NCI-H1436 treated with DMSO at 0.1 percent for 48 hours (cell line): ENCODE data around the gene XIRP2.
"Not testable (repeated sequence)": the region's sequence is repeated elsewhere in the genome, so short reads cannot be mapped to it uniquely, and the experiment has no call there.

Experiments used
- DNase-seq: peaks from one replicate; lab custom pipeline; 2025; lab: John Stamatoyannopoulos, UW

Gene XIRP2

DNA sequence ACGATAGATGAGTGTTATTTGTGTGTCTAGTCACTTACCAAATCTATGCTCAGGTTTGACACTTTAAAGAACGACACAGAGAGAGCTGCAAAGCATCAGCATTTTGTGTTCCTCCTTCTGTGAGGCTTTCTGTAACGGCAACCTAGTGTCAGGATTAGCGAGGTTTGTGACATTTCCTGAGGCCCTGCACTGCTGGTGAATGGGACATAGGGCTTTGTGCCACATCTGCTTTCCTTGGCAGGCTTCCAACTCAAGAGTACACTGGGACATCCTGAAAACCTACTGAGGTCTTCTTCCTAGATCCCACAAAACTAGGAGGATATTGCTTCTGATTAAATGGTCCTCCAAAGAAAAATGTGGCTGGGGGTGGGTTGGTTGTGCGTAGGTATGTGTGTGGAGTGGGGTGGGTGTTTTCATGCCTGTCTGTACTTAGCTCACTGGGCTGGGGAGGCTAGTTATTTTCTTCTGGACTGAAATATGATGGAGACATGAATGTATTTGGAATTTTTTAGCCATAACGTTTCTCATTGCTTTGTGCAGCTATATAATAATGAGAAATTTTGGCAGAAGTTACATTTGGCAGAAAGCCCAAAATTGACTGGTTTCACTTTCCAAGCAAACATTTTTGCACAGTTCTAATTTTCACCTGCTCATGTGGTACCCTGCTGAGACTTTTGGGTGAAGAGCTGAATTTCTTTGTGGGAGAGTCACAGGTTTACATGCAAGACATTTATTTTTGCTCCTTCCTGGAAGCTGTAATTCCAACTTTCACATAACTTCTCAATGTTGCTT is 308.4 kb downstream of the XIRP2 start:
- no peak for DNase-seq

DNA sequence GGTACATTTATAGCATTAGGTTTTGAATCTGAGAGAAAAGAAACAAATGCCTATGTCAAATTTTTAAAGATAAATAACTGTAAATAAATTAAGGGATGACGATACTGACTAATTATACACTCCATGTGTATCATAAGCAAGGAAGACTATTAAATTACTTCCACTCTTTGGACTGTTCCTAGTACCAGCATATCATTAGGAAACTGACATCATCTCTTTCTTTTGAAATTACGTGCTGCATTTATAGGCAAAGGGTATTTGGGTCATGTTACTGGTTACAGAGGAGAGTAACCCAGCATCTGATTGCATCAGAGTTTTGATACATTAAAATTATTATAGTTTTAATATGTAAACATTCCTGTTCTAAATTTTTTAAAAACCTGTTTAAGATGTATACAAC is 309.7 kb downstream of the XIRP2 start:
- DNase-seq: no peak

DNA sequence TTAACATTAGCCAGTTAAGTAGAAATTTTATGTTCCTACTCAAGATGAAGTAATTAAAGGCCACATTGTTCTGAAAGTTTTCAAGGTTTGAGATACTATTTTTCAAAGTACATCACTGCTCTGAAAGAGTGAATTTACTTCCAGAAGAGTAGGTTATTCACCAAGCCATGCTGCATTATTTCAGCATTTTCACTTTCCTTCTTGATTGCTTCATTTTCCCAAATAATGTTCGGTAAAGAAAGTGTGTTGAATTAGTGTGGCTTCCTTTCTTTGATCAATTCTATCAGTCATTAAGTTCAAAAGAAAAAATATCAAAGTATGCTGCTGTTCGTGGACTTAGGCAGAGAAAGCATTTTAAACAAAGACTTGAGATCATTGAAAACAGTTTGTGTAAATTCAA is 310.3 kb downstream of the XIRP2 start:
- DNase-seq: no peak

DNA sequence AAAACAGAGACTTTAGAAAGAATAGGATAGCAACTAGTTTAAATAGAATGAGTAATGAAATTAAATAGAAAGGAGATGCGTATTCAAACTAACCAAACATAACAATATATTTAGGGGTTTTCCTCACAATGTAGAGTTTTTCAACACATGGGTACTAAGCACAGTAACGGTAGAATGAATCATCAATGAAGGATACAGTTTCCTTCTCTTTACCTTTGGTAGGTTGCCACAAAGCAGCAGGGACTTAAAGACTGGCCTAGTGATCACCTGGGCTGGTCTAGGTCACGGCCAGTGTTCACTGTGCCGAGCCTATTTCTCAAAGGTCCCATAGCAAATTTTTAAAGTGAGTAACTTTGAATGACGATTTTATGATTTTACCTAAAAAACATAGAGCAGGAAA is 311.7 kb downstream of the XIRP2 start:
- no peak for DNase-seq

DNA sequence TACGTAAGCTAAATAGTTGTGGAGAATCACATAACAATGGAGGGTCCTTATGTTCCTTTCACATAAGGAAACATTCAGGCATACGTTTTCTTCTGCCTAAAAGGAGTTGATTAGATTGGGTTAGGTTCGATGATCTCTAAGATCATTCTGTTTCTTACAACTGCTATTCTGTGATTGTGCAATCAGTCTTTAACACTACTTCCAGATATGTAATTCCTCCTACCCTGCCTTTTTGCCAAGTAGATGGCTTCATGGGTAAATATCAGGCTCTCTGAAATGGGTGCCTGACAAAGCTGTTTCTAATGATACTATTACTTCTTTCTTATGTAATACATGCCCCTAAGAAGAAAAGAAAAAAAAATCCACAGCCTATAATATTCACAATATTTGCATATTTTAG is 321.5 kb downstream of the XIRP2 start:
- no peak for DNase-seq

DNA sequence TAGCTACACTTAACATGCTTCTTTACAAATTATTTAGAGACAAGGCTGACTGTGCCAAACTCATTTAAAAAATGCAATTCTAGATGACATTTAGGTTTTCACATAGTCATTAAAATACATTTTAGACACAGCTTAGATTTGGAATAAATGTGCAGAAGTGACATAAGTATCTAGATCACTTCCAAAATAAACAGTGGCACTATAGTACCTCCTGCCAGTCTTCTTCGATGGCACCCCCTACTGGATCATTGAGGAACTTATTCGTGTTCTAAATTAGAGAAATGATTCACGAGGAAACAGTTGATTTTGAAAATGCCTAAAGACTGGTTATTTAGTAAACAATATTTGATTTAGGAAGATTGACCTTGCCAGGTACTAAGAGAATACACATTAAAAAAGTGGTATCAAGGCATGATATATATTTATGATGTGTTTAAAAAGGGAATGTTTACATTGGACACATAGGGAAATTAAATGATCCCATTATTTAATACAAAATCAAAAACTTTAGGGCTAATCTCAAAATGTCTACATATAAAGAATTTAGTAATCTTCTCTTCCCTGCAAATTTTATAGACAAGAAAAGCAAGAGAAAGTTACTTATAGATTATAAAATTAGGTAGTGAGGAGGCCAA is 323.9 kb downstream of the XIRP2 start:
- DNase-seq: no peak

DNA sequence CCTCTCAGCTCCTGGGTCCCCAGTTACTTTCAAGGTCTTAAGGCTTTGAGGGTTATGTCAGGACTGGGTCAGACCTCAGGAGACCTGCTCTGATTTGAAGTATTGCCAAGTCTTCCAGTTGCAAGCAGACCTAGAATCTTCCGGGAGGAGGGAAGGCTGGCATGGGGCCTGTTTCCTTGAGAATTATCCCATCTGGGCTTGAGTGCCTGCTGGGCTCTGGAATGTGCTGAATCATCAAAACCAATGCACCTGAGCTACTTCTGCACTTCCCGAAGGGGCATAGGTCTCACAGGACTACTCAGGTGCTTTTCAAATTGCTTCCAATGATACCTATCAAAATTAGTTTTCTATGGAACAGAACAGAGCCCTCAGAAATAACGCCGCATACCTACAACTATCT is 327.3 kb downstream of the XIRP2 start:
- no peak for DNase-seq

DNA sequence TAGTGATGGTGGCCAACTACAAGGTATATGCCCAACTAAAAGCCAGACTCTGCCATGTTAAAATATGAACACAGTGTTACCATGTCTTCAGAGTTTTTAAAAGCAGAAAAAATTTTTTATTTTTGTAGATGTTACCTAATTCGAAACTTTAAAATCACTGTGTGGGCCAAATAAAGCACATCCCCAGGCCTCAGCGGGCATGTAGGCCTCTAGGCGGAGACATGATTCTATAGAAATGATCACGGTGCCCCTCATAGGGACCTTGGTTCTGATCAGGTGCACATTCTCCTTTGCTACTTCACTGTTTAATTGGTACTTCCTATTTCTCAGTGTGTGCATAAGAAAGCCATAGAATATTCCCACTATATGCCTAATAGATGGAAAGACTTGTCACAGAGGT is 349.2 kb downstream of the XIRP2 start:
- DNase-seq: no peak

DNA sequence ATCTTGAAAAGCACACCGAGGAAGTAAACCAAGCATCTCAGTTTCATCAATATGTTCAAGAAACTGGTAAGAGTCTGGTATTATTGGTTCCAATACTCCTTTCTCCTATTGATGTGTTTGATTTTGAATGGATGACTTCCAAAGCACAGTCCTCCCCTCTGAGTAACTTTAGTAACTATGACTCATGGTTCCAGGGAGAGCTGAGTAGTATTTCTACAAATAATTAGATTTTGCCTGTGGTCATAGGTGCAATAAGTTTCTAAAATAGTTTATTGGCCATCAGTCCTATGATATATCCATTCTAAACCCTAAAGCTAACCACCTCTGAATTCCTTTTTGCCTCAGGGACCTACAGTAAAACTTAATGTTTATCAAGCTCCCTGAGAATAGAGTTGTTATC is 352.4 kb downstream of the XIRP2 start:
- no peak for DNase-seq

DNA sequence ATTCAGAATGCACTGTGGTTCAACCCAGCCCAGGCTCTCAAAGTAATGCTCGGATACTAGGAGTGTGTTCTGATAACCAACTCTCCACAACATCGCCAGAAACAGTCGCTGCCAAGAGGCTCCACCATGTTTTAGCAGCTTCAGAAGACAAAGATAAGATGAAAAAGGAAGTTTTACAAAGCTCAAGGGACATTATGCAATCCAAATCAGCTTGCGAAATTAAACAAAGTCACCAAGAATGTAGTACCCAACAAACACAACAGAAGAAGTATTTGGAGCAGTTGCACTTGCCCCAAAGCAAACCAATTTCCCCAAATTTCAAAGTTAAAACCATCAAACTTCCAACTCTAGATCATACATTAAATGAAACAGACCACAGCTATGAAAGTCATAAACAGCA is 360.9 kb downstream of the XIRP2 start:
- no peak for DNase-seq

DNA sequence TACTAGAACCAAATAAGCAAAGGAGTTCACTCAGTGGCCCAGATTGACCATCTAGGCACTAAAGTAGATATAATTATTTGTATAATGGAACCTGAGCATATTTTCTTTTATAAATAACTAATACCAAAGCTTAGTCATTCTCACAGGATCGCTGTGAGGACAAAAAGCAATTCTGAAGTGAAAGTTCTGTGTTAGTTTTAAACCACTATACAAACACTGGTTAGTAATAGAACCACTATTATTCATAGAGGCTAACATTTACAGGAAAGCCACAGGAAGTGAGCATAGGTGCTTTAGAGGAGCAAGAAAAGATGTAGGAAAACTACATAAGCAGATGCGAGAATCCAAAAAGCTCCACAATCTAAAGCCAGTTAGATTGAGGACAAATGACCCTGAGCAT is 364.7 kb downstream of the XIRP2 start:
- no peak for DNase-seq

DNA sequence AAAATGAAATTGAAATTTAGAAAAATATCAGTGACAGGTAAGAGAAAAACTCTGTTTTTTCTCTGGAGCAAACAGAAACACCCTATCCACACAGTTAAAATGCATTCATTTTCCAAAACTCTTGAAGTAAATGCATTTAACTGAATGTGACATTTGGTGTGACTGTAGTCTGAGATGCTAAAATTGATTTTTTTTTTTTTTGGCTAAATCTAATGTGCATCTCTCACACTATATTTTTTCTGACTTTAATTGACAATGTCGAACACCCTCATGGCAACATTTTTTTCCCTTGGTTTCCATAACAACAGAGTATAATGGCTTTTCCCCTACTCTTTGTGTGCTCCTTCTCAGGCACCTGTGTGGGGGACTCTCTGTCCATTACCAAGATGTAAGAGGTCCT is 366.4 kb downstream of the XIRP2 start:
- no peak for DNase-seq

DNA sequence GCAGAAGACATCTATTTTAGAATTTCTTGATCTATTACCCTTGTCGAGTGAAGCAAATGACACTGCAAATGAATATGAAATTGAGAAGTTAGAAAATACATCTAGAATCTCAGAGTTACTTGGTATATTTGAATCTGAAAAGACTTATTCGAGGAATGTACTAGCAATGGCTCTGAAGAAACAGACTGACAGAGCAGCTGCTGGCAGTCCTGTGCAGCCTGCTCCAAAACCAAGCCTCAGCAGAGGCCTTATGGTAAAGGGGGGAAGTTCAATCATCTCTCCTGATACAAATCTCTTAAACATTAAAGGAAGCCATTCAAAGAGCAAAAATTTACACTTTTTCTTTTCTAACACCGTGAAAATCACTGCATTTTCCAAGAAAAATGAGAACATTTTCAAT is 370.4 kb downstream of the XIRP2 start:
- no peak for DNase-seq

DNA sequence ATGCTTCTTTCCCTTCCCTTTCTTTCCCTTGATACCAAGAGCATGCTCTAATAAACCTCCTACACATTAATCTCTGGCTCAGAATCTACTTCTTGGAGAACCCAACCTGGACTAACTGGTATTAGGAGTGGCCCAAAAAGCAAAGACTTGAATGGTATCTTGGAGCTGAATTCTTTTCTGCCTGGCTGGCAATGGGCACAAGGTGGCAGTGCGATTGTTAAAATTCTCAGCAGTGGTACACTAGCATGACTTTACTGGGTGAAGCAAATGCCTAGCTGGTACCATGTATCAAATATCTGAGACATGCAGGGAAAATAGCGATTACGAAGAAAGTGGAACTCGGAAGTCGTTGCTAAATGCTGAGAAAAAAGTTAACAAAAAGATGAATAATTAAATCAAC is 376.1 kb downstream of the XIRP2 start:
- no peak for DNase-seq

DNA sequence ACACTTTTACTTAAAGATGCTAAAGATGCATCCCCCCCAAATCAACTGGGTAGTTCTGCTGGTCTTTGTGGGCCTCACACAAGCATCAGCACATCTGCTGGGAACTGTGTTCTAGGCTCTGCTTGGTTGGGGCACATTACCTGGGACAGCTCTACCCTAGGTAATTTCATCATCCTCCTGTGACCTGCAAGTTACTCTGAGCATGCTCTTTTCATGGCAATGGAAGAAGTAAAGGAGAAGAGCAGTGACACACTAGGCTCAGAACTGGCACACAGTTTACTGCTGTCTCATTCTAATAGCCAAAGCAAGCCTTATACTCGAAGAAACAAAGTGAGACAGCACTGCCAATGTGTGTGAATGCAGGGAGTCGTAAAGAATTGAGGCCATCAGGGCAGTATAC is 376.7 kb downstream of the XIRP2 start:
- DNase-seq: no peak

DNA sequence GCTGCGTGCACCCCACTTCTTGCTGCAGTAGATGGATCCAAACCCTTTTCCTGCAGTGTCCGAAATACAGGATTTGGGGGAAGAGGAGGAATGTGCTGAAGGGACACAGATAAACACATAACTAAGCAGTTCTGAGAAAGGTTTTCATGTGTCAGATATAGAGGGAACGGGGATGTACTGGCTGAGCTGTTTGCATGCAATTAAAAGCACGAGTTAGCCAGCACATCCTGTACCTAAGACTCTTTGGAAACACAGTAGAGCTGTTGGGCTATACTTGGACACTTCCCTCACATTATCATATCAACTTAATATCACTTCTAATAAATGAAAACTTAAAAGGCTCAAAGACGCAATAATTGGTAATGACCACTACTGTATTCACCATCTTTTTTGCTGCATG is 377.4 kb downstream of the XIRP2 start:
- DNase-seq: no peak

DNA sequence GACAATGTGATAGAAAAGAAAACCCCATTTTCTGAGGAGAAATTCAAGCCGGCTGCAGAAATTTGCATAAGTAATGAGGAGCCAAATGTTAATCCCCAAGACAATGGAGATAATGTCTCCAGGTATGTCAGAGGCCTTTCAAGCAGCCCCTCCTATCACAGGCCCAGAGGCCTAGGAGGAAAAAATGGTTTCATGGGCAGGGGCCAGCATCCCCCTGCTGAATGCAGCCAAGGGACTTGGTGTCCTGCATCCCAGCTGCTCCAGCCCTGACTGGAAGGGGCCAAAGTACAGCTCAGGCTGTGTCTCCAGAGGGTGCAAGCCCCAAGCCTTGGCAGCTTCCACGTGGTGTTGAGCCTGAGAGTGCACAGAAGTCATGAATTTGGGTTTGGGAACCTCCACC is 380.0 kb downstream of the XIRP2 start:
- DNase-seq: not testable (repeated sequence)

DNA sequence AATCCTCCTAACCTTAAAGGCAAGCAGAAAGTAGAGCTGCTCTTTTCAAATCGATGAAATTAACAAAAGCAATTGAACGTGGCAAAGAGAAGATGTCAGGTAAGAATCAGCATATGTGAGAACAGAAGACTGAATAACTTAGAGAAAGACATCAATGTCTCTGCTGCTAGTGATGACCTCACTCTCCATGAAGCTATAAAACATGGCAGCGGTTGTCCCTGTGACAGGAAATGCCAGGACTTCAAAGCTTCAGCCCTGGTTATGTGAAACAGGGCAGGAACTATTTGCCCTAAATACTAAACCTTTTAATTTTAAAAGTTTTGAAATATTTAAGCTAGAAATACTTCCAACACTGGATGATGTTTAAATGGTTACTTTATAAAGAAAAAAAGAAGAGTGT is 383.7 kb downstream of the XIRP2 start:
- DNase-seq: no peak

DNA sequence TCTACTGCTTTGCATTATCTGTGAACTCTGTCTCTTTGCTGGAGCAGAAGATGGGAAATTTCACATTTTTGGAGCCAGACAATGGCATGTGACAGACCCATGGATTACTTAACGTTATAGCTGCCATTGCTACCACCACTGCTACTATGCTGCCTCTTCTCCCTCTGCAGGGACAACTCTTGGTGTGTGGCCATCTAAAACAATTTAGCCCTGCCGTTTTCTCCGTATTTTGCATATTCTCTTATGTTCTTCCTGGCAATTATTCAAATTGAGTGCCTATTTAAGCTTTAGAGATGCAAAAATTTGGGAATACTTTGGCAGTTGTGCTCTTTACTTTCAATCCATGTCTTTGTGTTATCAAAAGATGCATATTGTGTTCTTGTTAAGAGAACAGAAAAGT is 386.8 kb downstream of the XIRP2 start:
- DNase-seq: no peak

DNA sequence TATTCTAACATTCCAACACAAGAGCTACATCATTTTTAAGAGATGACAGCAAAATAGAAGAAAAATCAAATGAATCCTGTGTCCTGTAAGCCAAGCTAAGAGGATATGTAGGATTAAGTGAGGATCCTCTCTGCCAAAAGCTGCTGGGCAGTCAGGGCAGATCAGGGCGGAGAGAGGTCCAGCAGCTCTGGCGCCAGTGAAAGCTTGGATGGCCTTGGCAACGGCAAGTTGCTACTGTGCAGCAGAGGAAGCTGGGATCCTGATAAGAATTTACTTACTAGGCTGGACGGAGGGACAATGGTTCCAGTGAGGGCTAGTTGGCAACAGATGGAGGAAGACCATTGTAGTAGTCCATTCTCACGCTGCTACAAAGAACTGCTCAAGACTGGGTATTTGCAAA is 391.5 kb downstream of the XIRP2 start:
- DNase-seq: no peak

DNA sequence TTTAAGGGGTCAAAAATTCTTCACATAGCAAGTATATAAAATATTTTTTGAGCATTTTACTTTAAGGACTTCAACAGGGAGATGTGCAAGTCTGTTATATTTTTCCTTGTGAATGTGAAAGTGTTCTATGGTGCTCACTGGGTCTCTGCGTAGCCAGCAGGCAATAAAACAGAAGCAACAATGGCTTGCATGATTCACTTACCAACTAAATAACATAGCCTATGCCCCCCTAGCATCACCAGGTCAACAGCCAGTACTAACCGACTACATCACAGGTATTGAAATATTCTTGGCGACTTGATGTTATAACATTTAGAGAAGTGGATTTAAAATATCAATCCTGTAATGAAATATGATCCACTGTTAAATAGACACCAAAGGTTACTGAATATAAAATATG is 398.9 kb downstream of the XIRP2 start:
- no peak for DNase-seq

DNA sequence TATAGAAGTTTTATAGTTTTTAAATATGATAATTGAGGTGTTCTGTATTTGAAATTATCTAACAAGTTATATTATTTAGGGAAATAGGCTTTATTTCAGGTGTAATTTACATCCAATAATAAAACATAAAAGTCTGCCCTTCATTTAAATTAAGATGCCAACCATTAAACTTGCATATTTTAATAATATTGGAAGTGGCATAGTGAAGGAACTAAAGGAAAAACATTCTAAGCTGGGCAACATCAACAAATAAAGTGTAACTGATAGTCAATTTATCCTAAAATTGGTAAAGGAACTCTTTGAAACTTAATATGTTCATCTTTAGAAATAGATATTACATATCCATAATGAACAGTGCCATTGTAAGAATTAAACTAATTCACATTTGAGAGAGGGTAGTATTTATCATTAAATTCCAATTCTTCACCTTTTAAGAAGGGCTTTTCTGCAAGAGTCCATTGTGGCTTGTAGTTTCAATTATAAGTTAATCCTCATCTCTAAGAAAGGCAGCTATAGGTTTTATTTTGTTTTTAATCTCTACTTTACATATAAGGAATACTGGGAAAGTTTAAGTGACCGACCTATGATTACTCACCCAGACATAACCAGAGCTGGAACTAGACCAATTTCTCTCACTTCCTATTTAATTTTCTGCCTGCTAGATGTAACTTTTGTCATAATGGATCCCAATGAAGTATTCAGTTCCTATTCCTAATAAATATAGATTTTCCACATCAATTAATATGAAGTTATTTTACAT is 401.6 kb downstream of the XIRP2 start:
- DNase-seq: no peak

DNA sequence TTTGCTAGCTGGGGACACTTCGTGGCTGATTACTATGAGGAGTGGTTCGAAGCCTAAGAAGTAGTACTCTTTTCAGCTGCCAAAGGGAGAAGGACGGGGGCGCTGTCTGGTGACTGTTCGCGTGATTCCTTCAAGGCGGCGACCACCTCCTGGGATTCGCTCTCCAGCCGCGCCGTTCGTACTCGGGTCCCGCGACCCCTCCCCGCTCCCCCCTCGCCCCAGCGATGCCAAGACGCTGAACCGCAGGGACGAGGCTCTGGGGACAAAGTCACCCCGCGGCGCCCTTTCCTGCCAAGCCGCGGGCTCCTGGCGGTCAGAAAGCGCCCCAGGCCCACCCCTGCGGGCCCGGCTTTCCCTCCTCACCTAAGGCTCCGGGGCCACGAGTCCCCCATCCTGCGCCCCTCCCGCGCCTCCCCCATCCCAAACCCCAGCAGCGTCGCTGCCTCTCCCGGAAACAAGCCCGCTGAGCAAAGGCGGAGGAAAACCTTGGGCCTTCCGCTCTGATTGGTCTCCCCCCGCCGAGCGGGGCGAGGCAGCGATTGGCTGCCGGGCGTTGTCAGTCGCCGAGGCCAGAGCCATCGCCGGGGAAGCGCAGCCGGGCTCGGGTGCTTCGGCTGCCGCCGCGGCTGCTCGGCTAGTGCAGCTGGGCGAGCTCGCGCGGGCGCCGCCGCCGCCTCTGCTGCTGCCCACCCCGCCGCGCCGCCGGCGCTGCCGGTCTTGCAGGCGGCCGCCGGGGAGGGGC is 404.3 kb downstream of the XIRP2 start, which contains the start of gene B3GALT1:
TSS of gene B3GALT1 (plus strand) at position 572 of the 742 bp plus-strand sequence.
- peak; percentile 42 for DNase-seq
